Epithelial cell of proximal tubule (primary cell): Measurements from ENCODE around the gene NR1I2. TPM values are rescaled to one million over a fixed set of nuclear protein-coding genes. Genes with fewer than 3 reads are reported as not detected.

Experiments
- DNase-seq: peaks from one replicate; pipeline ENCODE4 v3.0.0-alpha.2; 2011; ENCODE audit warnings: low read depth
- H3K4me3 ChIP-seq: 2 replicates; pipeline ENCODE4 v1.5.1; 2011; ENCODE audit warnings: low read depth, mild to moderate bottlenecking, low read length
- CTCF ChIP-seq: conservative IDR thresholded peaks from 2 replicates; pipeline ENCODE4 v1.5.1; 2012; ENCODE audit warnings: low read depth, mild to moderate bottlenecking, low read length
- total RNA-seq: library from RNA; depleted of rRNA; stranded (reverse); fragments of >200 nt; gene quantifications from 2 replicates; pipeline ENCODE4 v1.2.3, GENCODE V29; 2015

Gene NR1I2
- total RNA-seq, 1 donor from 2014 or later: 0.69 TPM

GRCh38 chr3:119829420-119829819, 47.5 kb downstream of the NR1I2 start:
- no peak overlapping the region for H3K4me3 ChIP-seq
- DNase-seq: no peak
- no peak for TF ChIP-seq CTCF

DNA sequence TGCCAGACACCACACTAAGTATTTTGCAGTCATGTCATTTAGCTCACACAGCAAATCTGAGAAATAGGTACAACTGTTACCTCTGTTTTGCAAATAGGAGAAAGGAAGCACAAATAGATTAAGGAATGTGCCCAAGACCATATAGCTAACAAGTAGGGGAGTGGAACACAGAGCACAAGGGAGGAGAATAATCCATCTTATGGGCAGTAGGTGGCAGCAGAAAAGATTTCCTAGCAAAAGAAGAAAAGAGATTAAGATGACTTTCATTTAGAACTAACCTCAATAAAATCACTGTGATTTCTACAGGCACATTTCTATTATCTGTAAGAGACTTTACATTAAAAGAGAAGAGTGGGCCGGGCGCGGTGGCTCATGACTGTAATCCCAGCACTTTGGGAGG, 49.1 kb downstream of the NR1I2 start:
- no peak overlapping the region for H3K4me3 ChIP-seq
- TF ChIP-seq CTCF: peak; percentile 35
- DNase-seq: no peak

DNA sequence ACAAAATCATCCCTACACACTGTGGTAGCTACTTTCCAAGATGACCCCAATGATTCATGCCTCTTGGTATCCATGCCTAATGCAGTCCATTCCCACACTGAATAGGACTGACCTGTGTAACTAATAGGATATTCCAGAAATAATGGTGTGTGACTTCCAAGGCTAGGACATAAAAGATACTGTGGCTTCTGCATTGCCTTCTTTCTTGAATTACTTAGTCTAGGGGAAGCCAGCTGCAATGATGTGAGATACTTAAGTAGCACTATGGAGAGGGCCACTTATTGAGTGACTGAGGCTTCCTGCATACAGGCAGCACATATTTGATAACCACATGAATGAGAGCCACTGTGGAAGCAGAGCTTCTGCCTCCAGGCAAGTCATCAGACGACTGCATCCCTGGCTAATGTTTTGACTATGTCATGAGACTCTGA, 50.1 kb downstream of the NR1I2 start:
- no peak for TF ChIP-seq CTCF
- DNase-seq: peak; percentile 58
- no peak overlapping the region for H3K4me3 ChIP-seq

DNA sequence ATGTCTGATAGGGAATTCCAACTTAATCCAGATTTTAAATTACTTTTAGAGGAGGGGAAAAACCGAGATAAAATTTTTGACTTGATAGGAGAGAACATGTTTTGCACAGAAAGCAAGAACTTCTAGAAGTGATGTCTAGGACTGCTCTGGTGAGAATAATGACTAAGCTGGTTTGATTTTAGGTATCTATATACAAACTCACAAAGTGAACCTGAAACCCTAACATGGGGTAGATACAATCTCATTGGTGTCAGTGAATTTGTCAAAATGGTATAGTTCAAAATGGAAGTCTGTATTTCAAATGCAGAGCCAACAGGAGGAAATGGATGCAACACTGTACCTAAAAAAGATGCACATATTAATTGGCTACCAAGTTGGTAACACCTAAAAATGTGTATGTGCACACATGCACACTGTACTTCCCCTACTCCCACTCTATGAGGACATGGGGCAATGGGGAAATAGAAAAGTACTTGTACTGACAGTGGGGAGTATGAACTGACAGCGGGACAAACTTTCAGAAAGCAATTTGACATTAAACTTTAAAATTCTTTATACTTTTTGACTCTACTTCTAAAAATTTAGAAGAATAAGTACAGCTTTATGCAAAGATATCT, 53.0 kb downstream of the NR1I2 start:
- H3K4me3 ChIP-seq: no peak overlapping the region
- TF ChIP-seq CTCF: no peak
- DNase-seq: no peak

DNA sequence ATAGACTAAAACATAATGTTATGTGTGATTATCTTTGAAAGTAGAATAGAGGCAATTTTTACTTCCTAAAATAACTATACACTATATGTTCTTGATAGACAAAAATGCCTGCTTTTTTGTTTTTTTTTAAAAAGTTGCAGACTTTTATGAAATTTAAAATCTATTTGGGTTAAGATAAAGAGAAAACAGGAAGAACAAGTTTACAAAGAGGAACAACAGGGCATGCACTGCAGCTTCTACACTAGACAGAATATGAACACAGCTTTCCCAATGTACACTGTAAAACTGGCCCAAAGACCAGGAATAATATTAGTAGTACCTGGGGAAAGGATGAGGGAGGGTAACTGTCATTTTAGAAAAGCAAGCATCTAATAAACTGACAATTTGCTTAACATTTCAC, 53.7 kb downstream of the NR1I2 start:
- DNase-seq: no peak
- TF ChIP-seq CTCF: no peak
- H3K4me3 ChIP-seq: no peak overlapping the region

GRCh38 chr3:119841808-119842471, 60.0 kb downstream of the NR1I2 start:
- H3K4me3 ChIP-seq: no peak overlapping the region
- DNase-seq: no peak
- no peak for TF ChIP-seq CTCF

DNA sequence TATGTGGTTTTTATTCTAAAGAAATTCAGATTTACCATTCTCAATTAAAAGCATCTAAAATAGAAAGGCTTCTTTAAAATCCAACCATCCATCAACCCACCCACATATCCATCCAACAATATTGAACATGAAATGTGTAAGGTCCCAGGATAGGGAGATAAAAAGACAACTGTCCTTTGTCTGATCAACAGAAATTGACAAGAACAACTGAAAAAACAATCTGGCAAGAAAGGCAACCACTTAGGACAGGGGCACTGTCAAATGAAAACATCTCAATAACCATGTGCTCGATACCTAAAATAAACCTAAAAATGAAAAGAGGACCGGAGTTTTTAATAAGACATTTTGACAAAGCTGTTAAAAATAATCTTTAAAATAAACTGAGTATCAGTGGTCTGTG, 67.2 kb downstream of the NR1I2 start:
- no peak for DNase-seq
- H3K4me3 ChIP-seq: no peak overlapping the region
- TF ChIP-seq CTCF: no peak
